ENCODE measurements around the gene MXRA8. TPM values are rescaled to one million over a fixed set of nuclear protein-coding genes. Genes with fewer than 3 reads are reported as not detected.

The MXRA8 gene
- total and polyA plus RNA-seq, 9 donors, result 40.3 to 206 (median 131) TPM

DNA sequence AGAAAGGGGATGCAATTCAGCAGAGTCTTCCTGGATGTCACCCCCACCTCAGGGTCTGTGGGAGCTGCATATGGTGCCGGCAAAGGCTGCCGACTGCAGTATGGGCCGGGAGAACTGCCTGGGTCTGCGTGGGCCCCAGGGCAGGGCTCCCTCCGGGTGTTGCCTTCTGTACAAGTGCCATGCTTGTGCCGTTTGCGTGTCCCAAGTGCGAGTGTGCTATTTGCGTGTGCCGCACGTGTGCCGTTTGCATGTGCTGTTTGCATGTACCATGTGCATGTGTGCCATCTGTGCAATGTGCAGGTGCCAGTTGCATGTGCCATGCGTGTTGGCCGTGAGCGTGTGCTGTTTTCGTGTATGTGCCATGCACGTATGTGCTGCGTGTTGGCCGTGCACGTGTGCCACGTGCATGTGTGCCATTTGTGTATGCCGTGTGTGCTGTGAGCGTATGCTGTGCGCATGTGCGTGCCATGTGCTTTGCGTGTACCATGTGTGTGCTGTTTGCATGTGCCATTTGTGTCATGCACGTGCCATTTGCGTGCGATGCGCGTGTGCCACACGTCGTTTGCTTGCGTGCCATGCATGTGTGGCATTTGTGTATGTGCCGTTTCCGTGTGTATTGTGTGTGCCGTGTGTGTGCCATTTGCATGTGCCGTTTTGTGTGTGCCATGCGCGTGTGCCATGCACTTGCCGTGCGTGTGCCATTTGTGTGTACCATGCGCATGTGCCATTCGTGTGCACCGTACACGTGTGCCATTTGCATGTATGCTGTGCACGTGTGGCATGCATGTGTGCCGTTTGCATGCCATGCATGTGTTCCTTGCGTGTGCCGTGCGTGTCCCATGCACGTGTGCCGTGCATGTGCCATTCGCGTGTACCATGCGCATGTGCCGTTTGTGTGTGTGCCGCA, 28.8 kb downstream of the MXRA8 start:
- 81 to 86% (median 82%) methylated on average over 56 to 58 of the region's 58 CpGs for WGBS, 3 donors
- H3K27me3 ChIP-seq, result no peaks in the 10 kb centered on the region
- no peaks in the 10 kb centered on the region for H3K9me3 ChIP-seq
- DNase-seq, result no peak
- H3K36me3 ChIP-seq, result no peaks in the 10 kb centered on the region
- TF ChIP-seq EP300 (IDR thresholded peaks at IDR 0.05) (no peak), POLR2A (IDR thresholded peaks at IDR 0.05) (no peak)
- TF ChIP-seq, protein P1, sequence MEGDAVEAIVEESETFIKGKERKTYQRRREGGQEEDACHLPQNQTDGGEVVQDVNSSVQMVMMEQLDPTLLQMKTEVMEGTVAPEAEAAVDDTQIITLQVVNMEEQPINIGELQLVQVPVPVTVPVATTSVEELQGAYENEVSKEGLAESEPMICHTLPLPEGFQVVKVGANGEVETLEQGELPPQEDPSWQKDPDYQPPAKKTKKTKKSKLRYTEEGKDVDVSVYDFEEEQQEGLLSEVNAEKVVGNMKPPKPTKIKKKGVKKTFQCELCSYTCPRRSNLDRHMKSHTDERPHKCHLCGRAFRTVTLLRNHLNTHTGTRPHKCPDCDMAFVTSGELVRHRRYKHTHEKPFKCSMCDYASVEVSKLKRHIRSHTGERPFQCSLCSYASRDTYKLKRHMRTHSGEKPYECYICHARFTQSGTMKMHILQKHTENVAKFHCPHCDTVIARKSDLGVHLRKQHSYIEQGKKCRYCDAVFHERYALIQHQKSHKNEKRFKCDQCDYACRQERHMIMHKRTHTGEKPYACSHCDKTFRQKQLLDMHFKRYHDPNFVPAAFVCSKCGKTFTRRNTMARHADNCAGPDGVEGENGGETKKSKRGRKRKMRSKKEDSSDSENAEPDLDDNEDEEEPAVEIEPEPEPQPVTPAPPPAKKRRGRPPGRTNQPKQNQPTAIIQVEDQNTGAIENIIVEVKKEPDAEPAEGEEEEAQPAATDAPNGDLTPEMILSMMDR (IDR thresholded peaks at IDR 0.05), result no peak
- H3K27ac ChIP-seq, result no peak overlapping the region
- H3K4me3 ChIP-seq, result no peak overlapping the region
- intact Hi-C loops (cut with DNase I), result no loop called here
- peaks cover 6% of the 10 kb centered on the region for H3K4me1 ChIP-seq (ENCODE audit: insufficient read depth)

- intact Hi-C loops (cut with DNase I), result no loop called here
- WGBS, 3 donors, result 66 to 71% (median 71%) methylated on average over 9 to 15 of the region's 15 CpGs
- H3K4me3 ChIP-seq, result no peak overlapping the region
- peaks cover 10% of the 10 kb centered on the region for H3K4me1 ChIP-seq (ENCODE audit: insufficient read depth)
- H3K9me3 ChIP-seq, result no peaks in the 10 kb centered on the region
- TF ChIP-seq, protein P1 (IDR thresholded peaks at IDR 0.05), result no peak
- TF ChIP-seq POLR2A (IDR thresholded peaks at IDR 0.05), result no peak
- no peak for TF ChIP-seq EP300 (IDR thresholded peaks at IDR 0.05)
- DNase-seq, result no peak
- no peak overlapping the region for H3K27ac ChIP-seq
- H3K36me3 ChIP-seq, result no peaks in the 10 kb centered on the region
- no peaks in the 10 kb centered on the region for H3K27me3 ChIP-seq
Observed at GRCh38 chr1:1328254-1328653, 30.1 kb downstream of the MXRA8 start.

DNA sequence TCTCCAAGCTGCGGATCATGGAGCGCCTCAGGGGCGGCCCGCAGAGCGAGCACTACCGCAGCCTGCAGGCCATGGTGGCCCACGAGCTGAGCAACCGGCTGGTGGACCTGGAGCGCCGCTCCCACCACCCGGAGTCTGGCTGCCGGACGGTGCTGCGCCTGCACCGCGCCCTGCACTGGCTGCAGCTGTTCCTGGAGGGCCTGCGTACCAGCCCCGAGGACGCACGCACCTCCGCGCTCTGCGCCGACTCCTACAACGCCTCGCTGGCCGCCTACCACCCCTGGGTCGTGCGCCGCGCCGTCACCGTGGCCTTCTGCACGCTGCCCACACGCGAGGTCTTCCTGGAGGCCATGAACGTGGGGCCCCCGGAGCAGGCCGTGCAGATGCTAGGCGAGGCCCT, 31.1 kb downstream of the MXRA8 start:
- peaks cover 10% of the 10 kb centered on the region for H3K4me1 ChIP-seq (ENCODE audit: insufficient read depth)
- TF ChIP-seq, protein P1 (IDR thresholded peaks at IDR 0.05), result no peak
- TF ChIP-seq EP300 (IDR thresholded peaks at IDR 0.05) (no peak), POLR2A (IDR thresholded peaks at IDR 0.05) (no peak)
- no peak overlapping the region for H3K4me3 ChIP-seq
- 84 to 90% (median 87%) methylated on average over 40 of the region's 40 CpGs for WGBS, 3 donors
- H3K27ac ChIP-seq, result no peak overlapping the region
- H3K36me3 ChIP-seq, result no peaks in the 10 kb centered on the region
- H3K9me3 ChIP-seq, result no peaks in the 10 kb centered on the region
- no peak for DNase-seq
- intact Hi-C loops (cut with DNase I), result no loop called here
- H3K27me3 ChIP-seq, result no peaks in the 10 kb centered on the region

GRCh38 chr1:1326075-1326605, 32.2 kb downstream of the MXRA8 start:
- TF ChIP-seq POLR2A (IDR thresholded peaks at IDR 0.05) (no peak), EP300 (IDR thresholded peaks at IDR 0.05) (no peak)
- TF ChIP-seq, protein P1 (IDR thresholded peaks at IDR 0.05), result no peak
- no peaks in the 10 kb centered on the region for H3K27me3 ChIP-seq
- intact Hi-C loops (cut with DNase I), result no loop called here
- no peaks in the 10 kb centered on the region for H3K36me3 ChIP-seq
- no peak for DNase-seq
- H3K4me3 ChIP-seq, result no peak overlapping the region
- H3K4me1 ChIP-seq (ENCODE audit: insufficient read depth), result peaks cover 10% of the 10 kb centered on the region
- H3K9me3 ChIP-seq, result no peaks in the 10 kb centered on the region
- 56 to 63% (median 60%) methylated on average over 8 of the region's 8 CpGs for WGBS, 3 donors
- H3K27ac ChIP-seq, result no peak overlapping the region

Data from ovary (tissue), 9 donors.